ENCODE measurements around the gene GID4.

GID4 gene

DNA sequence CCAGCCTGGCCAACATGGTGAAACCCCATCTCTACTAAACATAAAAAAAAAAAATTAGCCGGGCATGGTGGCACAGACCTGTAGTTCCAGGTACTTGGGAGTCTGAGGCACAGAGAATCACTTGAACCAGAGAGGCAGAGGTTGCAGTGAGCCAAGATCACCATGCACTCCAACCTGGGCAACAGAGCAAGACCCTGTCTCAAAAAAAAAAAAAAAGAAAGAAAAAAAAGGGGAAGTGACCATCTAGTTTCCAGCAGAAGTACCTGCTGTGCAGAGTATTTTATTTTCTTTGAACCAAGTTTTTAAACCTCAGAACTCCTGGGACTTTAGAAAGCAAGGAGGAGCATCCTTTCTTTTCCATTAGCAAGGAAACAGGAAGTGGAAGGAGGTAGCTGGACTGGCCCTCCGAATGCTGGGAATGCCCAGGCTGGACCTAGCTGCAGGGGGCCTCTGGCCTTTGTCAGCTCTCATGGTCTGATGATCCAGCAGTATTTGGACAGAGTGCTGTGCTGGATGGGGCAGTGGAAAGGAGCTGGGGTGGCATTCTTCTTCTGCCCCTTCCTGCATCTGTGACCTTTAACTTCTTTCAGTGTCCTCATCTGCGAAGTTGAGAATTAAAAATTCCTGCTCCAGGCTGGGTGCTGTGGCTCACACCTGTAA is 6.6 kb downstream of the GID4 start:
- Histone ChIP-seq H3K36me3 (ENCODE audit: control insufficient read depth in 1 of 2, insufficient read depth in 2 of 2, low read length in 2 of 2) (peaks cover 0 to 24% of the 10 kb centered on the region in 2 donors), H3K4me1 (ENCODE audit: control insufficient read depth in 1 of 2, insufficient read depth in 2 of 2, low read length in 2 of 2) (peaks cover 7 to 9% of the 10 kb centered on the region in 2 donors), H3K27me3 (ENCODE audit: low read depth, low read length) (no peaks in the 10 kb centered on the region), H3K9me3 (ENCODE audit: control insufficient read depth in 1 of 2, low read length in 2 of 2) (no peaks in the 10 kb centered on the region), H3K27ac (ENCODE audit: low read length) (no peak overlapping the region), H3K4me3 (ENCODE audit: low read depth in 1 of 2, low read length in 2 of 2) (no peak overlapping the region)

DNA sequence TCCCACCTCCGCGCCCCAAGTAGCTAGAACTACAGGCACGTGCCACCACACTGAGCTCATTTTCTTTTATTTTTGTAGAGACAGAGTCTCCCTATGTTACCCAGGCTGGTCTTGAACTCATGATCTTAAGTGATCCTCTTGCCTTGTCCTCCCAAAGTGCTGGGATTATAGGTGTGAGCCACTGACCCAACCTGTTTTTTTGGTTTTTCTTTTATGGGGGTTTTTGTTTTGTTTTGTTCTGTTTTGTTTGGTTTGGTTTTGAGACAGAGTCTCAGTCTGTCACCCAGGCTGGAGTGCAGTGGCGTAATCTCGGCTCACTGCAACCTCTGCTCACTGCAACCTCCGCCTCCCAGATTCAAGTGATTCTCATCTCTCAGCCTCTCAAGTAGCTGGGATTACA is 16.4 kb downstream of the GID4 start:
- peaks cover 21 to 37% of the 10 kb centered on the region in 2 donors for H3K36me3 ChIP-seq (ENCODE audit: control insufficient read depth in 1 of 2, insufficient read depth in 2 of 2, low read length in 2 of 2)
- H3K9me3 ChIP-seq (ENCODE audit: control insufficient read depth in 1 of 2, low read length in 2 of 2), result no peaks in the 10 kb centered on the region
- H3K4me1 ChIP-seq (ENCODE audit: control insufficient read depth in 1 of 2, insufficient read depth in 2 of 2, low read length in 2 of 2), result no peaks in the 10 kb centered on the region
- H3K27ac ChIP-seq (ENCODE audit: low read length), result no peak overlapping the region
- H3K27me3 ChIP-seq (ENCODE audit: low read depth, low read length), result no peaks in the 10 kb centered on the region
- no peak overlapping the region for H3K4me3 ChIP-seq (ENCODE audit: low read depth in 1 of 2, low read length in 2 of 2)

DNA sequence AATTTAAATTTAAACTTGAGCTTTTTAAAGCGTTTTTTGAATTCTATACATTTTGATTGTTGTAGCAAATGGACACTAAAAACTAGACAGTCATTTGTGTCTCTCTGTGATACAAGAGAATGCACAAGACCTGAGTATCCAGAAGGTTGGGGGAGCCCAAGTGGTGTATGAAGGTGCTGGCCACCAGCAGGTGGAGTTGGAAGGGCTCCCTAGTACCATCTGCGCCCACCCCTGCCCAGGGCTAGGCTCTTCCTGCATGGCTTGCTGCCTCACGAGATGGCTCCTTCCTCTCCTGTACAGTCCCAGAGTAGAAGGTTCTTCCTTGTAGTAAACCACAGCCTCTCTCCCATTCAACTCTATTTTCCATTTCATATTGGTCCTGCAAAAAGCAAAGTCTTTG is 17.0 kb downstream of the GID4 start:
- Histone ChIP-seq H3K27me3 (ENCODE audit: low read depth, low read length) (no peaks in the 10 kb centered on the region), H3K36me3 (ENCODE audit: control insufficient read depth in 1 of 2, insufficient read depth in 2 of 2, low read length in 2 of 2) (peaks cover 24 to 37% of the 10 kb centered on the region in 2 donors), H3K4me1 (ENCODE audit: control insufficient read depth in 1 of 2, insufficient read depth in 2 of 2, low read length in 2 of 2) (no peaks in the 10 kb centered on the region), H3K27ac (ENCODE audit: low read length) (no peak overlapping the region), H3K4me3 (ENCODE audit: low read depth in 1 of 2, low read length in 2 of 2) (no peak overlapping the region), H3K9me3 (ENCODE audit: control insufficient read depth in 1 of 2, low read length in 2 of 2) (no peaks in the 10 kb centered on the region)

GRCh38 chr17:18059283-18059682 is 20.1 kb downstream of the GID4 start:
- Histone ChIP-seq H3K36me3 (ENCODE audit: control insufficient read depth in 1 of 2, insufficient read depth in 2 of 2, low read length in 2 of 2) (peaks cover 37 to 53% of the 10 kb centered on the region in 2 donors), H3K27me3 (ENCODE audit: low read depth, low read length) (no peaks in the 10 kb centered on the region), H3K4me3 (ENCODE audit: low read depth in 1 of 2, low read length in 2 of 2) (no peak overlapping the region), H3K9me3 (ENCODE audit: control insufficient read depth in 1 of 2, low read length in 2 of 2) (no peaks in the 10 kb centered on the region), H3K27ac (ENCODE audit: low read length) (no peak overlapping the region), H3K4me1 (ENCODE audit: control insufficient read depth in 1 of 2, insufficient read depth in 2 of 2, low read length in 2 of 2) (no peaks in the 10 kb centered on the region)

DNA sequence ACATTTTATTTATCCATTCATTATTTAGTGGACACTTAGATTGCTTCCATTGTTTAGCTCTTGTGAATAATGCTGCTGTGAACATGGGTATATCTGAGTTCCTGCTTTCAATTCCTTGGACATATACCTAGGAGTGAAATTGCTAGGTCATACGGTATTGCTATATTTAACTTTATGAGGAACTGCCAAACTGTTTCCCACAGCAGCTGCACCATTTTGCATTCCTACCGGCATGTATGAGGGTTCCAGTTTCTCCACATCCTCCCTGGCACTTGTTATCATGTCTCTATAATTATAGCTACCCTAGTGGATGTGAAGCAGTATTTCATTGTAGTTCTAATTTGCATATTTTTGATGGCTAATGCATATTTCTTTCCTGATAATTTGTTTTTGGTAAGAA is 24.8 kb downstream of the GID4 start:
- H3K36me3 ChIP-seq (ENCODE audit: control insufficient read depth in 1 of 2, insufficient read depth in 2 of 2, low read length in 2 of 2), result peaks cover 33 to 54% of the 10 kb centered on the region in 2 donors
- no peak overlapping the region for H3K4me3 ChIP-seq (ENCODE audit: low read depth in 1 of 2, low read length in 2 of 2)
- no peaks in the 10 kb centered on the region for H3K4me1 ChIP-seq (ENCODE audit: control insufficient read depth in 1 of 2, insufficient read depth in 2 of 2, low read length in 2 of 2)
- no peaks in the 10 kb centered on the region for H3K27me3 ChIP-seq (ENCODE audit: low read depth, low read length)
- no peak overlapping the region for H3K27ac ChIP-seq (ENCODE audit: low read length)
- no peaks in the 10 kb centered on the region for H3K9me3 ChIP-seq (ENCODE audit: control insufficient read depth in 1 of 2, low read length in 2 of 2)

DNA sequence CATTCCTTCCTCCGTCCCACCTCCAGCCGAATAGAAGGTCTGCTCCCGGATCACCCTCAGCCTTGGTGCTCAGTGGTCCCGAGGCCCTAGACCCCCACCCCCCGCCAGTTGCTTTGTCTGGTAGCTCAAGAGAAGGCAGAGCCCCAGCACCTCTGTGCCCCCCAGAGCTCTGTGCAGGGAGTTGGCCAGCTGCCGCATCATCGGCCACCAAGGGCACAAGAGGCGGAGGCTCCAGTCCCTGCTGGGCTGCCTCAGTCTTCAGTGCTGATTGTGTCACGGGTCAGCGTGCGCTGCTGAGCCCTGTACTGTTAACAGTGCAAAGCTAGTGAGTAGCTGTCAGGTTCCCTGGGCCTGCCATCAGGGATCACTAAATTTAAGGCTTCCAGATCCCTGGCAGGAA is 26.3 kb downstream of the GID4 start:
- no peaks in the 10 kb centered on the region for H3K4me1 ChIP-seq (ENCODE audit: control insufficient read depth in 1 of 2, insufficient read depth in 2 of 2, low read length in 2 of 2)
- no peak overlapping the region for H3K4me3 ChIP-seq (ENCODE audit: low read depth in 1 of 2, low read length in 2 of 2)
- H3K36me3 ChIP-seq (ENCODE audit: control insufficient read depth in 1 of 2, insufficient read depth in 2 of 2, low read length in 2 of 2), result peaks cover 28 to 47% of the 10 kb centered on the region in 2 donors
- H3K27ac ChIP-seq (ENCODE audit: low read length), result no peak overlapping the region
- H3K27me3 ChIP-seq (ENCODE audit: low read depth, low read length), result no peaks in the 10 kb centered on the region
- H3K9me3 ChIP-seq (ENCODE audit: control insufficient read depth in 1 of 2, low read length in 2 of 2), result no peaks in the 10 kb centered on the region

DNA sequence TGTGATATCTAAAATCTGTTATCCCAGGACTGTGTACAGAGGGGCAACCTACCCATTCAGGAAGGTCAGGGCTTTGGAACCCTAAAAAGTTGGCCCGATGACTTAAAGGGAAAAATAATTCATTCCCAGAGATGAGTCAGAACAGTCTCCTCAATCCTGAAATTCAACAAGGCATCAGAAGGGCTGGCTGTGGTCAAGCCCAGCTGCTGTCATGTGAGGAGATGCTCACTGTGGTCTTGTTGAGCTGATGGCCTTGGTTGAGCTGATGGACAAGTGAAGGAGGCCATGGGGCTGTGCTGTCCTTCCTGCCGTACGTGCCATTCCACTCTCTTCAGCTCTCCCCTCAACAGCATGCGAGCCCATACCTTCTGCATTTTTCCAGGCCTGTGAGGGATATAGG is 27.7 kb downstream of the GID4 start:
- Histone ChIP-seq H3K27ac (ENCODE audit: low read length) (no peak overlapping the region), H3K27me3 (ENCODE audit: low read depth, low read length) (no peaks in the 10 kb centered on the region), H3K4me1 (ENCODE audit: control insufficient read depth in 1 of 2, insufficient read depth in 2 of 2, low read length in 2 of 2) (no peaks in the 10 kb centered on the region), H3K36me3 (ENCODE audit: control insufficient read depth in 1 of 2, insufficient read depth in 2 of 2, low read length in 2 of 2) (peaks cover 18 to 43% of the 10 kb centered on the region in 2 donors), H3K4me3 (ENCODE audit: low read depth in 1 of 2, low read length in 2 of 2) (no peak overlapping the region), H3K9me3 (ENCODE audit: control insufficient read depth in 1 of 2, low read length in 2 of 2) (no peaks in the 10 kb centered on the region)

GRCh38 chr17:18069101-18069500 is 29.9 kb downstream of the GID4 start:
- no peak overlapping the region for H3K27ac ChIP-seq (ENCODE audit: low read length)
- peaks cover 13 to 29% of the 10 kb centered on the region in 2 donors for H3K36me3 ChIP-seq (ENCODE audit: control insufficient read depth in 1 of 2, insufficient read depth in 2 of 2, low read length in 2 of 2)
- no peaks in the 10 kb centered on the region for H3K9me3 ChIP-seq (ENCODE audit: control insufficient read depth in 1 of 2, low read length in 2 of 2)
- H3K4me3 ChIP-seq (ENCODE audit: low read depth in 1 of 2, low read length in 2 of 2), result no peak overlapping the region
- H3K4me1 ChIP-seq (ENCODE audit: control insufficient read depth in 1 of 2, insufficient read depth in 2 of 2, low read length in 2 of 2), result no peaks in the 10 kb centered on the region
- no peaks in the 10 kb centered on the region for H3K27me3 ChIP-seq (ENCODE audit: low read depth, low read length)

- Histone ChIP-seq H3K27ac (ENCODE audit: low read length) (no peak overlapping the region), H3K4me3 (ENCODE audit: low read depth in 1 of 2, low read length in 2 of 2) (peak overlapping the region in 1 of 2 donors; percentile 23), H3K4me1 (ENCODE audit: control insufficient read depth in 1 of 2, insufficient read depth in 2 of 2, low read length in 2 of 2) (no peaks in the 10 kb centered on the region), H3K36me3 (ENCODE audit: control insufficient read depth in 1 of 2, insufficient read depth in 2 of 2, low read length in 2 of 2) (peaks cover 0 to 14% of the 10 kb centered on the region in 2 donors), H3K27me3 (ENCODE audit: low read depth, low read length) (no peaks in the 10 kb centered on the region), H3K9me3 (ENCODE audit: control insufficient read depth in 1 of 2, low read length in 2 of 2) (no peaks in the 10 kb centered on the region)
Measured at GRCh38 chr17:18070861-18071340, 31.7 kb downstream of the GID4 start.

- no peaks in the 10 kb centered on the region for H3K4me1 ChIP-seq (ENCODE audit: control insufficient read depth in 1 of 2, insufficient read depth in 2 of 2, low read length in 2 of 2)
- H3K27me3 ChIP-seq (ENCODE audit: low read depth, low read length), result no peaks in the 10 kb centered on the region
- H3K36me3 ChIP-seq (ENCODE audit: control insufficient read depth in 1 of 2, insufficient read depth in 2 of 2, low read length in 2 of 2), result peaks cover 0 to 6% of the 10 kb centered on the region in 2 donors
- H3K4me3 ChIP-seq (ENCODE audit: low read depth in 1 of 2, low read length in 2 of 2), result no peak overlapping the region
- no peak overlapping the region for H3K27ac ChIP-seq (ENCODE audit: low read length)
- no peaks in the 10 kb centered on the region for H3K9me3 ChIP-seq (ENCODE audit: control insufficient read depth in 1 of 2, low read length in 2 of 2)
Measured at GRCh38 chr17:18071751-18072150, 32.5 kb downstream of the GID4 start.

DNA sequence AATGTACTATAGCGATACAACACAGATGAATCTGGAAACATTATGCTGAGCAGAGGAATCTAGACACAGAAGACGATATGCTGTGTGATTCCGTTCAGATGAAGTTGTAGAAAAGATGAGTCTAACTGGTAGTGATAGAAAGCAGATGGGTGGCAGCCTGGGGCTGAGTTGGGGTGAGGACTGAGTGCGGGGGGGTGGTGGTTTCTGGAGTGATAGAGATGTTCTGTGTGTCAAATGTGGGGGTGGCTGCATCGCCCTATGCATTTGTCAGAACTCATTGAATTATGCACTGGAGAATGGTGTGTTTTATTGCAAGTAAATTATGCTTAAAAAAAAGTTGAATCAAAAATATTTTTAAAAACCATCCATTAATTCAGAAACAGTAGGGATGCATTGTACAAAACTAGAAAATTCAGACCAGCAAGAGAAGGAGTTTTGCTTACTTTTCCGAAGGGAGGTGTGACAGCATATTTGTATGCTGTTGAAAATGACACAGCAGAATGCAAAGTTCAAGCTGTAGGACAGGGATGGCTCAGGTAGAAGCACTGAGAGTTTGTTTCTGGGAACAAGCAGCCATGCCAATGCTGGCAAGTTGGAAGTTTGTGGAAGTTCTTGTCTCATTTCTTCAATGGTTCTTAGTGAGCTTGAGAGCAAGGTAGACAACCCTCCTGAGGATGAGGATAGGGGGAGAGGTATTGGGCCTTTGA is 35.5 kb downstream of the GID4 start:
- no peaks in the 10 kb centered on the region for H3K27me3 ChIP-seq (ENCODE audit: low read depth, low read length)
- H3K4me1 ChIP-seq (ENCODE audit: control insufficient read depth in 1 of 2, insufficient read depth in 2 of 2, low read length in 2 of 2), result no peaks in the 10 kb centered on the region
- no peaks in the 10 kb centered on the region for H3K9me3 ChIP-seq (ENCODE audit: control insufficient read depth in 1 of 2, low read length in 2 of 2)
- no peaks in the 10 kb centered on the region for H3K36me3 ChIP-seq (ENCODE audit: control insufficient read depth in 1 of 2, insufficient read depth in 2 of 2, low read length in 2 of 2)
- H3K4me3 ChIP-seq (ENCODE audit: low read depth in 1 of 2, low read length in 2 of 2), result no peak overlapping the region
- no peak overlapping the region for H3K27ac ChIP-seq (ENCODE audit: low read length)
